ENCODE results near the gene SP2. TPM values are rescaled to one million over a fixed set of nuclear protein-coding genes. Genes with fewer than 3 reads are reported as not detected.

SP2 gene
- total and polyA plus RNA-seq, 12 donors = 1.8 to 21.1 (median 10.1) TPM

DNA sequence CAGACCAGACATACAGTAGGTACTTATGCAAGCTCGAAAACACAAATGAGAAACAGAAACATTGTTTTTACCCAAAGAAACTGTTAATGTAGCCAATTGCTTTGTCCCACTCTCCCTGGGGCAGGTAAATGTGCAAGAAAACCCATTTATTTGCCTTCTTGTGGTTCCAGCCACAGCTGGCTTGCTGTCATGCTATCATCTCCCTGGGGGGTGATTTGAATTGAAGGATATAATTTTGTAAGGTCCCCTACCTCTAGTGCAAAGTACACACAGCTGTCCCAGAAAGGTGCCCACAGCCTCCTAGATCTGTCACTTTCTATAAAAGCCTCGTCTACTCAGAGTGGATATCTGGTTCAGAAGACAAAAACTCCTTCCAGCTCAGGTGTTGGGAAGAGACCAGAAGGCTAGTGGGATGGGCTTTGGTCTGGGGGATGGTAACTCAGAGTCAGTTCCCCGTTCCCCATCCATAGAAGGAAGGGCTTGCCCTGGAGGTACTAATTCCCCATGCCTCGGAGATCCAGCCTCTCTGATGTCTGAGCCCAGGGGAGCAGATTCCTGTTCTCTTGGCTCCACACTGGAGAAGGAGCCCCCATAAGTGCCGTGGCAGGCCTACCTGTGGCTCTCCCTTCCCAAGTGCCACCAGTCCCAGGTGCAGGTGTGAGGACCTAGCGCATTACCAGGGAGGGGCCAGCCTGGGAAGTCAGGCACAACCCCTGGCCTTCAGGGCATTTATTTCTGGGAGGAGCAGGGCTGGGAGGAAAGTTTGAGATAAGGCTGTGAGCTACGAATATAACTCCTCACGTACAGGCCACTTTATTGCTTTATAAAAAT, 64.0 kb downstream of the SP2 start:
- no peak overlapping the region for H3K27ac ChIP-seq
- no peak for TF ChIP-seq POLR2A (IDR thresholded peaks at IDR 0.05)
- TF ChIP-seq, protein P1, sequence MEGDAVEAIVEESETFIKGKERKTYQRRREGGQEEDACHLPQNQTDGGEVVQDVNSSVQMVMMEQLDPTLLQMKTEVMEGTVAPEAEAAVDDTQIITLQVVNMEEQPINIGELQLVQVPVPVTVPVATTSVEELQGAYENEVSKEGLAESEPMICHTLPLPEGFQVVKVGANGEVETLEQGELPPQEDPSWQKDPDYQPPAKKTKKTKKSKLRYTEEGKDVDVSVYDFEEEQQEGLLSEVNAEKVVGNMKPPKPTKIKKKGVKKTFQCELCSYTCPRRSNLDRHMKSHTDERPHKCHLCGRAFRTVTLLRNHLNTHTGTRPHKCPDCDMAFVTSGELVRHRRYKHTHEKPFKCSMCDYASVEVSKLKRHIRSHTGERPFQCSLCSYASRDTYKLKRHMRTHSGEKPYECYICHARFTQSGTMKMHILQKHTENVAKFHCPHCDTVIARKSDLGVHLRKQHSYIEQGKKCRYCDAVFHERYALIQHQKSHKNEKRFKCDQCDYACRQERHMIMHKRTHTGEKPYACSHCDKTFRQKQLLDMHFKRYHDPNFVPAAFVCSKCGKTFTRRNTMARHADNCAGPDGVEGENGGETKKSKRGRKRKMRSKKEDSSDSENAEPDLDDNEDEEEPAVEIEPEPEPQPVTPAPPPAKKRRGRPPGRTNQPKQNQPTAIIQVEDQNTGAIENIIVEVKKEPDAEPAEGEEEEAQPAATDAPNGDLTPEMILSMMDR (IDR thresholded peaks at IDR 0.05) = no peak
- 55 to 85% (median 76%) methylated on average over 4 to 8 of the region's 8 CpGs for WGBS, 4 donors
- H3K27me3 ChIP-seq = no peaks in the 10 kb centered on the region
- intact Hi-C loops (cut with DNase I) = loop anchor here (5.0 to 10.0 kb wide), 3 partner anchors 55 to 123 kb away; no protein-coding TSS in a partner anchor
- no peaks in the 10 kb centered on the region for H3K9me3 ChIP-seq (replicated peaks in 1 of 3)
- no peak for DNase-seq
- H3K4me1 ChIP-seq (replicated peaks in 1 of 2) = no peaks in the 10 kb centered on the region
- no peak overlapping the region for H3K4me3 ChIP-seq
- H3K36me3 ChIP-seq (replicated peaks in 1 of 2) = no peaks in the 10 kb centered on the region

DNA sequence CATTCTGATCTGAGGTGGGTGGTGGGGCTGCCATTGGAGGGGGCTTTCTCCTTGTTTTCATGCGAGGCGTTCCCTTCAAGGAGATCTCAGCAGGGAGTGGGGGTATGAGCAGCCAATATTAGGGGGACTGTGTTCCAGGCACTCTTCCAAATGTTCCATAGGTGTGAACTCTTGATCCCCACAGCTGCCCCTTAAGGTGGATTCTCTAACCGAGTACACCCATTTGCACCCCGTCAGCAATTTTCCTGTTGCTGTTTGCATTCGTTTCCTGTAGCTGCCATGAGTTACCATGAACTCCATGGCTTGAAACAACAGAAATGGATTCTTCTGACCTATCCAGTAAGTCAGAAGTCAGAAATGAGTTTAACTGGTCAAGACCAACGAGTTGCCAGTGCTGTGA, 65.4 kb downstream of the SP2 start:
- TF ChIP-seq POLR2A (IDR thresholded peaks at IDR 0.05) = no peak
- TF ChIP-seq, protein P1 (IDR thresholded peaks at IDR 0.05) = no peak
- WGBS, 4 donors = 84 to 88% (median 87%) methylated on average over 6 of the region's 6 CpGs
- no peak for DNase-seq
- Histone ChIP-seq H3K4me3 (no peak overlapping the region), H3K9me3 (replicated peaks in 1 of 3) (no peaks in the 10 kb centered on the region), H3K27me3 (no peaks in the 10 kb centered on the region), H3K36me3 (replicated peaks in 1 of 2) (no peaks in the 10 kb centered on the region), H3K27ac (no peak overlapping the region), H3K4me1 (replicated peaks in 1 of 2) (no peaks in the 10 kb centered on the region)
- intact Hi-C loops (cut with DNase I) = loop anchor here in 1 of 2 donors (5.0 kb wide), 1 partner anchor 124 kb away; no protein-coding TSS in a partner anchor

DNA sequence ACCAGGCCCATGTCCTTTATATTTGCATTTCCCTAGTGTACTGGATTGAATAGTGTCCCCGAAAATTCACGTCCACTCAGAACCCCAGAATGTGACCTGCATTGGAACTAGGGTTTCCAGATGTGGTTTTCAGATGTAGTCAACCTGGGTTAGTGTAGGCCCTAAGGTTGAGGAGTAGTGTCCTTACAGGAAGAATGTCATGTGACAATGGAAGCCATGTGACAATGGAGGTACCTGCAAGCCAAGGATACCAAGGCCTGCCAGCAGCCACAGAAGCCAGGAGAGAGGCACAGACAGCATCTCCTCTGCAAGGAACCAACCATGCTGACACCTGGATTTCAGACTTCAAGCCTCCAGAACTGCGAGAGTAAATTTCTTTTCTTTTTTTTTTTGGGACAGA, 66.9 kb downstream of the SP2 start:
- intact Hi-C loops (cut with DNase I) = loop anchor here in 1 of 2 donors (5.0 kb wide), 1 partner anchor 126 kb away; no protein-coding TSS in a partner anchor

DNA sequence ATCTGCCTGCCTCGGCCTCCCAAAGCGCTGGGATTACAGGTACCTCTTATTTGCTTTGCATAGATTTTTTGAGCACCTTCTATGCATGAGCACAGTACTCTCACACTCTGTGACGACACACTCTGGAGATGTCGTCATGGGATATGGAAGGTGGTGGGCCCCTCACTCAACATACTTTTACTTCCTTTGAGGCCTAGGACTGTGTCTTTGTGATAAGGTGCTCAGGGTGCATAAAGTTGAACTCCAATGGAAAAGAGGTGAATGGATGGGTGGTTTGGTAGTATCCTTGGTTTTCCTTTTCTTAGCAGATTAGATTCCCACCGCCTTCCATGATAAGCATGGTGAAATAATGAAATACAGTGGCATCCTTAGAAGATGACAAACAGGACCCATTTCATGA, 68.8 kb downstream of the SP2 start:
- 94 to 99% (median 96%) methylated on average over 5 of the region's 5 CpGs for WGBS, 4 donors
- intact Hi-C loops (cut with DNase I) = loop anchor here (5.0 kb wide), 2 partner anchors 123 to 128 kb away; partner anchors contain the start of gene SCRN2 (in 1 of the 2)

More for the DNA sequence above, 66.9 kb downstream of the SP2 start:
- TF ChIP-seq, protein P1 (IDR thresholded peaks at IDR 0.05) = no peak
- no peak for TF ChIP-seq POLR2A (IDR thresholded peaks at IDR 0.05)
- H3K4me3 ChIP-seq = no peak overlapping the region
- DNase-seq = no peak
- no peak overlapping the region for H3K27ac ChIP-seq
- H3K4me1 ChIP-seq (replicated peaks in 1 of 2) = peaks cover 0 to 3% of the 10 kb centered on the region in 2 donors
- no peaks in the 10 kb centered on the region for H3K9me3 ChIP-seq (replicated peaks in 1 of 3)
- no peaks in the 10 kb centered on the region for H3K27me3 ChIP-seq
- 78 to 96% (median 92%) methylated on average over 3 of the region's 3 CpGs for WGBS, 4 donors
- no peaks in the 10 kb centered on the region for H3K36me3 ChIP-seq (replicated peaks in 1 of 2)

More for the DNA sequence above, 68.8 kb downstream of the SP2 start:
- Histone ChIP-seq H3K36me3 (replicated peaks in 1 of 2) (no peaks in the 10 kb centered on the region), H3K4me3 (no peak overlapping the region), H3K4me1 (replicated peaks in 1 of 2) (peaks cover 0 to 7% of the 10 kb centered on the region in 2 donors), H3K27me3 (no peaks in the 10 kb centered on the region), H3K27ac (no peak overlapping the region), H3K9me3 (replicated peaks in 1 of 3) (no peaks in the 10 kb centered on the region)
- DNase-seq = no peak
- TF ChIP-seq POLR2A (IDR thresholded peaks at IDR 0.05) = no peak
- TF ChIP-seq, protein P1 (IDR thresholded peaks at IDR 0.05) = no peak
